Measurements from ENCODE around the gene ADCY3. TPM values are rescaled to one million over a fixed set of nuclear protein-coding genes. Genes with fewer than 3 reads are reported as not detected.
A peak's percentile ranks its signal among the peaks of the same experiment; 100 is the strongest.

Gene ADCY3
- total and polyA plus RNA-seq, 2 of the 13 experiments (the other 11 are each of a cell fraction or from before 2014, with no cell fraction given) = 0.11 to 0.61 TPM

DNA sequence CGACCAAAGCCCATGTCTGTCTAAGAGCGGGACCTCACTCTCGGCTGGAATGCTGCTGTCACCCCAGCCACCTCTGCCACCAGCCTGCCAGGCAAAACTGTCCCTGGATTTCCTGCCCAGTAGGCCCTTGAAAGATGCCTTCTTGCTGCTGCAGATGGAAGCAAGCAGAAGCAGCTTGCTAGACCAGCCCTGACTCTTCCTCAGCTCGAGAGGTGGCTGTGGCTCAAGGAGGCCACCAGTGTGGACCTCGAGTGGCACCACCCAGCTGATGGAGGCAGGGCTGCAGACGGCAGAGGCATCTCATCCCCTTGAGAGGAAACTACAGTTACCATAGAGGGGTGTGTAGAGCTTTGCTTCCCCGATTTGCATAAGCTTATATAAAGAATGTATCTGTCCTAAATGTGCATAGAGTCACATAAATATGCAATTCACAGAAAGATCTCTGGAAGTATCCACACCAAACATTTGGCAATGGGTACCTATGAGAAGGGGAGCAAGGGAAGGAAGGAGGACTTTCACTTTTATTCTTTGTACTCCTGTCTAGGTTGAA lies 20.6 kb downstream of the ADCY3 start:
- Histone ChIP-seq H3K27ac (ENCODE audit: extremely low read length, insufficient read depth, low read length) (no peak overlapping the region), H3K9ac (ENCODE audit: insufficient read depth, low read depth, low read length) (no peak overlapping the region), H3K4me2 (ENCODE audit: low read depth, low read length) (no peak overlapping the region), H3K4me3 (replicated peaks in 1 of 3; ENCODE audit: insufficient read depth in 1 of 3, low read depth in 2 of 3, low read length in 3 of 3) (no peak overlapping the region), H3K79me2 (ENCODE audit: insufficient read depth, low read length) (no peaks in the 10 kb centered on the region), H3K9me3 (ENCODE audit: low read length) (peaks cover 15% of the 10 kb centered on the region), H3K36me3 (replicated peaks in 1 of 2; ENCODE audit: control insufficient read depth in 1 of 2, insufficient read depth in 2 of 2, low read length in 2 of 2) (no peaks in the 10 kb centered on the region), H3K4me1 (ENCODE audit: insufficient read depth, low read length) (peaks cover 6% of the 10 kb centered on the region; the same call in 1 of the 2 replicates), H2AFZ (ENCODE audit: low read length) (no peak overlapping the region), H4K20me1 (ENCODE audit: insufficient read depth, low read length) (no peaks in the 10 kb centered on the region), H3K27me3 (ENCODE audit: control insufficient read depth in 1 of 2, insufficient read depth in 2 of 2, low read length in 2 of 2) (peaks cover 1 to 34% of the 10 kb centered on the region in 2 experiments; a peak in 3 of 5 replicates)
- in situ Hi-C loops (cut with HindIII; ENCODE audit: extremely low pct_ligation_motif_present, low pct_unique_long_range_greater_than_20kb) = no loop called here
- BruUV-seq (replicated peaks) = no TSS peak
- CTCF ChIA-PET (ENCODE audit: low intra/inter-chr PET ratio, low total read pairs) = no interaction called here
- WGBS (ENCODE audit: low lambda C conversion rate) = 25% methylated on average over 7 of the region's 7 CpGs
- POLR2A ChIA-PET = no interaction called here
- ATAC-seq (peak; percentile 16; the same call in 1 of the 3 replicates), DNase-seq (ENCODE audit: low spot score) (no peak), FAIRE-seq (no peak)
- intact Hi-C loops (cut with micrococcal nuclease; ENCODE audit: unreplicated experiment) = no loop called here
- TF ChIP-seq, protein P1, sequence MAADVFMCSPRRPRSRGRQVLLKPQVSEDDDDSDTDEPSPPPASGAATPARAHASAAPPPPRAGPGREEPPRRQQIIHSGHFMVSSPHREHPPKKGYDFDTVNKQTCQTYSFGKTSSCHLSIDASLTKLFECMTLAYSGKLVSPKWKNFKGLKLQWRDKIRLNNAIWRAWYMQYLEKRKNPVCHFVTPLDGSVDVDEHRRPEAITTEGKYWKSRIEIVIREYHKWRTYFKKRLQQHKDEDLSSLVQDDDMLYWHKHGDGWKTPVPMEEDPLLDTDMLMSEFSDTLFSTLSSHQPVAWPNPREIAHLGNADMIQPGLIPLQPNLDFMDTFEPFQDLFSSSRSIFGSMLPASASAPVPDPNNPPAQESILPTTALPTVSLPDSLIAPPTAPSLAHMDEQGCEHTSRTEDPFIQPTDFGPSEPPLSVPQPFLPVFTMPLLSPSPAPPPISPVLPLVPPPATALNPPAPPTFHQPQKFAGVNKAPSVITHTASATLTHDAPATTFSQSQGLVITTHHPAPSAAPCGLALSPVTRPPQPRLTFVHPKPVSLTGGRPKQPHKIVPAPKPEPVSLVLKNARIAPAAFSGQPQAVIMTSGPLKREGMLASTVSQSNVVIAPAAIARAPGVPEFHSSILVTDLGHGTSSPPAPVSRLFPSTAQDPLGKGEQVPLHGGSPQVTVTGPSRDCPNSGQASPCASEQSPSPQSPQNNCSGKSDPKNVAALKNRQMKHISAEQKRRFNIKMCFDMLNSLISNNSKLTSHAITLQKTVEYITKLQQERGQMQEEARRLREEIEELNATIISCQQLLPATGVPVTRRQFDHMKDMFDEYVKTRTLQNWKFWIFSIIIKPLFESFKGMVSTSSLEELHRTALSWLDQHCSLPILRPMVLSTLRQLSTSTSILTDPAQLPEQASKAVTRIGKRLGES (CRISPR knock-in tag; IDR thresholded peaks at IDR 0.05; ENCODE audit: borderline replicate concordance) = no peak
- TF ChIP-seq ZNF749 (CRISPR knock-in tag; IDR thresholded peaks at IDR 0.05; ENCODE audit: borderline replicate concordance) = no peak
- no peak for TF ChIP-seq ZFP41 (CRISPR knock-in tag; IDR thresholded peaks at IDR 0.05; ENCODE audit: borderline replicate concordance)
- TF ChIP-seq, protein P2, sequence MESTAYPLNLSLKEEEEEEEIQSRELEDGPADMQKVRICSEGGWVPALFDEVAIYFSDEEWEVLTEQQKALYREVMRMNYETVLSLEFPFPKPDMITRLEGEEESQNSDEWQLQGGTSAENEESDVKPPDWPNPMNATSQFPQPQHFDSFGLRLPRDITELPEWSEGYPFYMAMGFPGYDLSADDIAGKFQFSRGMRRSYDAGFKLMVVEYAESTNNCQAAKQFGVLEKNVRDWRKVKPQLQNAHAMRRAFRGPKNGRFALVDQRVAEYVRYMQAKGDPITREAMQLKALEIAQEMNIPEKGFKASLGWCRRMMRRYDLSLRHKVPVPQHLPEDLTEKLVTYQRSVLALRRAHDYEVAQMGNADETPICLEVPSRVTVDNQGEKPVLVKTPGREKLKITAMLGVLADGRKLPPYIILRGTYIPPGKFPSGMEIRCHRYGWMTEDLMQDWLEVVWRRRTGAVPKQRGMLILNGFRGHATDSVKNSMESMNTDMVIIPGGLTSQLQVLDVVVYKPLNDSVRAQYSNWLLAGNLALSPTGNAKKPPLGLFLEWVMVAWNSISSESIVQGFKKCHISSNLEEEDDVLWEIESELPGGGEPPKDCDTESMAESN (CRISPR knock-in tag; conservative IDR thresholded peaks at IDR 0.05) = no peak

Measured in HepG2 (cell line).